Mesodermal cell (in vitro differentiated cells): ENCODE measurements around the gene TFDP1.
"Not testable (repeated sequence)": the region's sequence is repeated elsewhere in the genome, so short reads cannot be mapped to it uniquely, and the experiment has no call there.

Experiments used
- H3K27ac ChIP-seq: 2 replicates; pipeline ENCODE4 v1.7.0; 2013; ENCODE audit warnings: mild to moderate bottlenecking, low read depth, low read length, moderate library complexity; ENCODE audit not compliant: severe bottlenecking
- H3K36me3 ChIP-seq: 2 replicates; pipeline ENCODE4 v1.7.1; 2013; ENCODE audit warnings: mild to moderate bottlenecking, low read length, moderate library complexity; ENCODE audit not compliant: control insufficient read depth, insufficient read depth
- H3K4me1 ChIP-seq: one replicate; pipeline ENCODE4 v1.7.1; 2013; ENCODE audit warnings: mild to moderate bottlenecking, low read length; ENCODE audit not compliant: insufficient read depth, control insufficient read depth, poor library complexity, severe bottlenecking
- H3K4me3 ChIP-seq: 2 replicates; pipeline ENCODE4 v1.7.0; 2013; ENCODE audit warnings: low read length, control low read depth, mild to moderate bottlenecking; ENCODE audit not compliant: insufficient read depth, poor library complexity, severe bottlenecking; ENCODE audit errors: extremely low read depth
- H3K9me3 ChIP-seq: 2 replicates; pipeline ENCODE4 v1.7.1; 2013; ENCODE audit warnings: mild to moderate bottlenecking, low read length, moderate library complexity; ENCODE audit not compliant: control insufficient read depth
- WGBS, 2 experiments: methylation state at CpG; one replicate each; pipeline ENCODE4 v1.1.5; 2013; ENCODE audit warnings: missing lambda C conversion rate in 2 of 2; ENCODE audit not compliant: insufficient coverage in 2 of 2; 5-methylcytosine and 5-hydroxymethylcytosine counted together

Gene TFDP1

GRCh38 chr13:113589251-113589960, 4.9 kb downstream of the TFDP1 start:
- H3K27ac ChIP-seq, result no peak overlapping the region
- H3K4me1 ChIP-seq, result peaks cover 9% of the 10 kb centered on the region
- WGBS, 2 experiments, result 96 to 98% methylated on average over 14 of the region's 18 CpGs
- no peak overlapping the region for H3K4me3 ChIP-seq
- H3K9me3 ChIP-seq, result no peaks in the 10 kb centered on the region
- H3K36me3 ChIP-seq, result peaks cover 66% of the 10 kb centered on the region

DNA sequence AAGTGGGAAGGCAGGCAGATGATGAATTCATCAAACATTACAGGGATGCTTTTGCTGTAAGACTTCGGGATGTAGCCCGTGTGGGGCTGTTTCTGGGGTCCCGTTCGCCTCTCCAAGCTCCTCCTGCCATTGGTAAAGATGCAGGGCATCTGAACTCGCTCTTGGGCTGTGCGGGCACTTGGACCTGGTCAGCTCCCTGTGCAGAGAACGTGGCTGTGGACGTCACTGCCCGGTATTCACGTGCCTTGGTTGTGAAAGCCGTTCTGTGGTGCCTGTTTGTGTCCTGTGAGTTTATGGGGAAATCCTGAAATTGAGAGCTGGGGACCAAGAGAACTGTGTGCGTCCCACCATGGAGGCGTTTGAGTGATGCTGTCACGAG, 5.4 kb downstream of the TFDP1 start:
- 93 to 97% methylated on average over 9 to 14 of the region's 14 CpGs for WGBS, 2 experiments
- H3K36me3 ChIP-seq, result peaks cover 72% of the 10 kb centered on the region
- peaks cover 9% of the 10 kb centered on the region for H3K4me1 ChIP-seq
- no peak overlapping the region for H3K4me3 ChIP-seq
- H3K9me3 ChIP-seq, result no peaks in the 10 kb centered on the region
- H3K27ac ChIP-seq, result no peak overlapping the region

- H3K4me3 ChIP-seq, result no peak overlapping the region
- H3K27ac ChIP-seq, result no peak overlapping the region
- H3K9me3 ChIP-seq, result no peaks in the 10 kb centered on the region
- H3K4me1 ChIP-seq, result peaks cover 2% of the 10 kb centered on the region
- H3K36me3 ChIP-seq, result peaks cover 79% of the 10 kb centered on the region
- 97 to 99% methylated on average over 11 of the region's 11 CpGs for WGBS, 2 experiments
Observed at GRCh38 chr13:113591750-113592149, 7.2 kb downstream of the TFDP1 start.

GRCh38 chr13:113592571-113592970, 8.0 kb downstream of the TFDP1 start:
- H3K27ac ChIP-seq, result no peak overlapping the region
- H3K9me3 ChIP-seq, result no peaks in the 10 kb centered on the region
- H3K36me3 ChIP-seq, result peaks cover 80% of the 10 kb centered on the region
- H3K4me1 ChIP-seq, result no peaks in the 10 kb centered on the region
- WGBS, 2 experiments, result 88 to 95% methylated on average over 5 of the region's 5 CpGs
- no peak overlapping the region for H3K4me3 ChIP-seq

DNA sequence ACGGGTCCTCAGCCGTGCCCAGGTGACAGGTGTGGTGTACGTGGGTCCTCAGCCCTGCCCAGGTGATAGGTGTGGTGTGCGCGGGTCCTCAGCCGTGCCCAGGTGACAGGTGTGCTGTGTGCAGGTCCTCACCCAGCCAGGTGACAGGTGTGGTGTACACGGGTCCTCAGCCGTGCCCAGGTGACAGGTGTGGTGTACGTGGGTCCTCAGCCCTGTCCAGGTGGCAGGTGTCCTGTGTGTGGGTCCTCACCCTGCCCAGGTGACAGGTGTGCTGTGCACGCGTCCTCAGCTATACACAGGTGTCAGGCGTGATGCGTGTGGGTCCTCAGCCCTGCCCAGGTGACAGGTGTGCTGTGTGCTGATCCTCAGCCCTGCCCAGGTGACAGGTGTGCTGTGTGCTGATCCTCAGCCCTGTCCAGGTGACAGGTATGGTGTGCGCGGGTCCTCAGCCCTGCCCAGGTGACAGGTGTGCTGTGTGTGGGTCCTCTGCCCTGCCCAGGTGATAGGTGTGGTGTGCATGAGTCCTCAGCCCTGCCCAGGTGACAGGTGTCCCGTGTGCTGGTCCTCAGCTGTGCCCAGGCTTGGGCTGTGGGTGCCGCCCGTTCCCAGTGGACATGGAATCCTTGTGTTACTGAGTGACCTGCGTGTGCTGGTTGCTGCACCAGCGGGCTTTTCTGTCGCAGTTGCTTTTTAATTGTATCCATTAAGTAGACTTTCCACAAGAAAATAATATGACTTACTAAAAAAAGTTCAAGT, 9.7 kb downstream of the TFDP1 start:
- not testable (repeated sequence) for H3K27ac ChIP-seq, H3K4me1 ChIP-seq, H3K9me3 ChIP-seq, H3K4me3 ChIP-seq
- WGBS, 2 experiments, result 96 to 99% methylated on average over 11 to 13 of the region's 21 CpGs
- peaks cover 81% of the 10 kb centered on the region for H3K36me3 ChIP-seq

DNA sequence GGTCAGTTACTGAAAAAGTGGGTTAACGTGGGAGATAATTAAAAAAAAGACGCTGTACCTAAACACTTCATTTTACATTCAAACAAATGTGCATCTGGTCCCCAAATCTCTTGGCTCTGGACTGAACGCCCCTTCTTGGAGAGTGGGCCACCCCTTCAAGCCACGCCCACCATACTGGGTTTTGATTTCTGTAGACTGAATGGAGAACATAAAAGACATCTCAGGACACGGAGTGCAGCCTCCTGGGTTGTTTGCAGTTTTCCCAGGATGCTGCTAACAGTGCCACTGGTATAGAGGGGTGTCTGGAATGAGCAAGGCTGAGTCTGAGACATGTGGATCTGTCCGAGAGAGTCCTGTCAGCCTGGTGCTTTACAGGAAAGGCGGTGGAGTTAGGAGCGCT, 10.6 kb downstream of the TFDP1 start:
- Histone ChIP-seq H3K27ac (no peak overlapping the region), H3K4me3 (no peak overlapping the region), H3K36me3 (peaks cover 81% of the 10 kb centered on the region), H3K9me3 (no peaks in the 10 kb centered on the region), H3K4me1 (no peaks in the 10 kb centered on the region)
- 98 to 100% methylated on average over 3 to 7 of the region's 8 CpGs for WGBS, 2 experiments

DNA sequence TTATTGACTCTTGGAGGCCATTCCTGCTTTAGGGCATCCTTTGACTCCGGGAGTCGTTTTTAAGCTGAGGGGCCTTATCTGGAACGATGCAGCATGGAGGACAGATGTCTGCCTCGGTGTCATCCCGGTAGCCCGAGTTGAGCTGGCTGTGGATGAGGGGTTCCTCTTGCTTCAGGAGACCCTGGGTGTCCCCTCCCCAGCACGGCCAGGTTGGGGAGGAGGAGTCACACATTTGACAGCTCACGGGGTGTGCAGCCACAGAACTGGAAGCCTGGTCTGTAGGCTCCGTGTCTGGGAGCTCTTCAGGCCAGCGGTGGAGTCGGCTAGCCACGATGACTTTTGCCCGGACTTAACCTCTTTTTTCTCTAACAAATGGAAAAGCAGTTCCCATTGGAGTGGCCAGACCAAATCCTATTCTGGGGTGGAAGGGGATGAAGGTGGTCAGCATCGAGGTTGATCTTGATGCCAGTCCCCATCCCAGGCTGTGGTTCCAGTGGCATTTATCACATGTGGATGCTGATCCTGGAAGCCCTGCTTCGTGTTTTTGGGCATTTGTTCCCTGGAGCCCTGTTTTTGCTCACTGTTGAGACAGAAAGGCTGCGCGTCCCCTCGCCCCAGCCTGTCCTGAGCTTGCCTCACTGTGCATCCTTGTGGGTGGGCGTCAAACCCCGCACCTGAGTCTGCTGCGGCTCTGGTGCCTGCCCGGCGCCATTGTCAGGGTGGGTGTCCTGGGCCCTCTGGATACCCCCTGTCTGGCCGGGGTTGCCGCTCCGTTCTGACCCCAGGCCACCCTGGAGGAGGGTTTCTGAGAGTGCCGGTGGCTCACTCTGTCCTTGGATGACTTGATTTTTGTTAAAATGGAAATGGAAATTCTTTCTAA, 12.0 kb downstream of the TFDP1 start:
- Histone ChIP-seq H3K36me3 (peaks cover 88% of the 10 kb centered on the region), H3K9me3 (no peaks in the 10 kb centered on the region), H3K4me1 (no peaks in the 10 kb centered on the region), H3K27ac (no peak overlapping the region), H3K4me3 (no peak overlapping the region)
- 95 to 97% methylated on average over 19 to 23 of the region's 27 CpGs for WGBS, 2 experiments

DNA sequence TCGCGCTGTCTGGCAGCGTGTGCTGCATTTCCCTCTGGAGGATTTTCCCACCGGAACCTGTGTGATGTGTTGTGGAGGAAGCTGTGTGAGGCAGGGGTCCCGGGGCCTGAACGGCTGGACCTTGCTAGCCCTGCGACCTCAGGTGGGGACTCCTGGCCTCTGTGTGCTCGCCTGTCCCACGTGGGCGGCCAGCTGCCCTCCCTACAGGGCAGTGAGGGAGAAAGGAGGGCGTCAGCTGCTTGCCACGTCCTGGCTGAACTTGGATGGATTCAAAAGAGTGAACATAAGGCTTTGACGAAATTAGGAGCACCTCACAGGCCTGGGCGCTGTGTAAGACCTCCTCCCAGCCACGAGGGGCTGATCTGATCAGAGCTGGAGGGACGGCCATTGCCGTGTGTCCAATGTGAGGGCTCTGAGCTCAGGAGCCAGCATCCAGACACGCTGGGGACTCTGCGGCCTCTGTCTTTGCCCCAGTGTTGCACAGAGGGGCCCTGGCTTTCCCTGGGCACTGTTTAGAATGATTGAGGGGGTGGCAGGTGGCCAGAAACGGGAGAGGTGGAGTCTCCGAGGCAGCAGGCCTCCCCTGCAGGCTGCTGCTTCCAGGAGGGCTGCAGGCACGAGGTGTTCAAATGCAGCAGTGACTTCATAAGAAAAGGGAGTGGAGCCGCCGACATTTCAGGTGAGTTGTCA, 13.0 kb downstream of the TFDP1 start:
- H3K36me3 ChIP-seq, result peaks cover 83% of the 10 kb centered on the region
- no peaks in the 10 kb centered on the region for H3K9me3 ChIP-seq
- H3K4me1 ChIP-seq, result no peaks in the 10 kb centered on the region
- no peak overlapping the region for H3K4me3 ChIP-seq
- 90 to 96% methylated on average over 21 to 24 of the region's 24 CpGs for WGBS, 2 experiments
- no peak overlapping the region for H3K27ac ChIP-seq

- H3K9me3 ChIP-seq, result no peaks in the 10 kb centered on the region
Observed at GRCh38 chr13:113598081-113598410, 13.5 kb downstream of the TFDP1 start.

GRCh38 chr13:113598481-113598880, 13.9 kb downstream of the TFDP1 start:
- H3K4me3 ChIP-seq, result no peak overlapping the region
- WGBS, 2 experiments, result 90 to 96% methylated on average over 12 to 13 of the region's 13 CpGs
- no peak overlapping the region for H3K27ac ChIP-seq
- H3K36me3 ChIP-seq, result peaks cover 77% of the 10 kb centered on the region
- H3K4me1 ChIP-seq, result no peaks in the 10 kb centered on the region
- H3K9me3 ChIP-seq, result no peaks in the 10 kb centered on the region

More at GRCh38 chr13:113598081-113598410, 13.5 kb downstream of the TFDP1 start:
- 93 to 100% methylated on average over 1 to 3 of the region's 5 CpGs for WGBS, 2 experiments
- Histone ChIP-seq H3K4me3 (no peak overlapping the region), H3K27ac (no peak overlapping the region), H3K36me3 (peaks cover 78% of the 10 kb centered on the region), H3K4me1 (no peaks in the 10 kb centered on the region)
